ENCODE data around the gene ELAC1.

DNA sequence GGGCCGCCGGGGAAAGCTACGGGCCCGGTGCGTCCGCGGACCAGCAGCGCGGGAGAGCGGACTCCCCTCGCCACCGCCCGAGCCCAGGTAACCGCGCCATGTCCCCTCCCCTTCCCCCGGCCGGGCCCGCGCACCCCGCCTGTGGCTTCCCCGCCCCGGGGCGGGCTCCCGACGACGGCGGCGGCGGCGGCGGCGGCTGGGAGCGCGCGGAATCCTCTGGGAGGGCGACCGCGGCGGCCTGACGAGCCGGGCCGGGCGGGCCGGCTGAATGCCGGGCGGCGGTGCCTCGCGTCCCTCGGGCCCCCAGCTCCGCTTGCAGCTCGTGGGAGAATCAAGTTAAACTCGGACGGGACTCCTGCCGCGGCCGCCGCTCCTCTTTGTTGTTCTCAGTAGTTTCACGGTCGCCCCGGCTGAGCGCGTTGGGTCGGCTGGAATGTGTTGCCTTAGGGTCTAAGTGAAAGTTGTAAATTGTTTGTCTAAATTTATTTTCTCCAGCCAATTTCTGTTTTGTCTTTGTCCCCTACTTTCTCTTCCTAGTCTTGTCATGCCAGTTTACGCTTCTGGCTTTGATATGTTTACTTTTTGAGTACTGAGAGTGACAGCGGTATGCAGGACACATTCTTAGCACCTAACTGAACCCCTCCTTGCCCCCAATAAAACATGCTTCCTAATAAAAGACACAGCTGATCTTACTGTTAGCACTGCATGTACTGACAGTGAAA is 62.9 kb downstream of the ELAC1 start:
- no peak for TF ChIP-seq EZH2phosphoT487 (IDR thresholded peaks at IDR 0.05; ENCODE audit: unreplicated experiment)
- no peak for TF ChIP-seq POLR2AphosphoS5 (IDR thresholded peaks at IDR 0.05; ENCODE audit: low read depth)
- TF ChIP-seq, protein P1, sequence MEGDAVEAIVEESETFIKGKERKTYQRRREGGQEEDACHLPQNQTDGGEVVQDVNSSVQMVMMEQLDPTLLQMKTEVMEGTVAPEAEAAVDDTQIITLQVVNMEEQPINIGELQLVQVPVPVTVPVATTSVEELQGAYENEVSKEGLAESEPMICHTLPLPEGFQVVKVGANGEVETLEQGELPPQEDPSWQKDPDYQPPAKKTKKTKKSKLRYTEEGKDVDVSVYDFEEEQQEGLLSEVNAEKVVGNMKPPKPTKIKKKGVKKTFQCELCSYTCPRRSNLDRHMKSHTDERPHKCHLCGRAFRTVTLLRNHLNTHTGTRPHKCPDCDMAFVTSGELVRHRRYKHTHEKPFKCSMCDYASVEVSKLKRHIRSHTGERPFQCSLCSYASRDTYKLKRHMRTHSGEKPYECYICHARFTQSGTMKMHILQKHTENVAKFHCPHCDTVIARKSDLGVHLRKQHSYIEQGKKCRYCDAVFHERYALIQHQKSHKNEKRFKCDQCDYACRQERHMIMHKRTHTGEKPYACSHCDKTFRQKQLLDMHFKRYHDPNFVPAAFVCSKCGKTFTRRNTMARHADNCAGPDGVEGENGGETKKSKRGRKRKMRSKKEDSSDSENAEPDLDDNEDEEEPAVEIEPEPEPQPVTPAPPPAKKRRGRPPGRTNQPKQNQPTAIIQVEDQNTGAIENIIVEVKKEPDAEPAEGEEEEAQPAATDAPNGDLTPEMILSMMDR (conservative IDR thresholded peaks at IDR 0.05; ENCODE audit: low read depth in 2 of 2): no peak
- TF ChIP-seq JUNB (IDR thresholded peaks at IDR 0.05; ENCODE audit: unreplicated experiment): no peak
- no peak for TF ChIP-seq CREB1 (CRISPR knock-in tag; IDR thresholded peaks at IDR 0.05; ENCODE audit: low read depth)
- TF ChIP-seq STAT1 (IDR thresholded peaks at IDR 0.05; ENCODE audit: unreplicated experiment): no peak
- TF ChIP-seq, protein P2, sequence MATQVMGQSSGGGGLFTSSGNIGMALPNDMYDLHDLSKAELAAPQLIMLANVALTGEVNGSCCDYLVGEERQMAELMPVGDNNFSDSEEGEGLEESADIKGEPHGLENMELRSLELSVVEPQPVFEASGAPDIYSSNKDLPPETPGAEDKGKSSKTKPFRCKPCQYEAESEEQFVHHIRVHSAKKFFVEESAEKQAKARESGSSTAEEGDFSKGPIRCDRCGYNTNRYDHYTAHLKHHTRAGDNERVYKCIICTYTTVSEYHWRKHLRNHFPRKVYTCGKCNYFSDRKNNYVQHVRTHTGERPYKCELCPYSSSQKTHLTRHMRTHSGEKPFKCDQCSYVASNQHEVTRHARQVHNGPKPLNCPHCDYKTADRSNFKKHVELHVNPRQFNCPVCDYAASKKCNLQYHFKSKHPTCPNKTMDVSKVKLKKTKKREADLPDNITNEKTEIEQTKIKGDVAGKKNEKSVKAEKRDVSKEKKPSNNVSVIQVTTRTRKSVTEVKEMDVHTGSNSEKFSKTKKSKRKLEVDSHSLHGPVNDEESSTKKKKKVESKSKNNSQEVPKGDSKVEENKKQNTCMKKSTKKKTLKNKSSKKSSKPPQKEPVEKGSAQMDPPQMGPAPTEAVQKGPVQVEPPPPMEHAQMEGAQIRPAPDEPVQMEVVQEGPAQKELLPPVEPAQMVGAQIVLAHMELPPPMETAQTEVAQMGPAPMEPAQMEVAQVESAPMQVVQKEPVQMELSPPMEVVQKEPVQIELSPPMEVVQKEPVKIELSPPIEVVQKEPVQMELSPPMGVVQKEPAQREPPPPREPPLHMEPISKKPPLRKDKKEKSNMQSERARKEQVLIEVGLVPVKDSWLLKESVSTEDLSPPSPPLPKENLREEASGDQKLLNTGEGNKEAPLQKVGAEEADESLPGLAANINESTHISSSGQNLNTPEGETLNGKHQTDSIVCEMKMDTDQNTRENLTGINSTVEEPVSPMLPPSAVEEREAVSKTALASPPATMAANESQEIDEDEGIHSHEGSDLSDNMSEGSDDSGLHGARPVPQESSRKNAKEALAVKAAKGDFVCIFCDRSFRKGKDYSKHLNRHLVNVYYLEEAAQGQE (IDR thresholded peaks at IDR 0.05; ENCODE audit: unreplicated experiment): no peak
- no peak for TF ChIP-seq EZH2 (IDR thresholded peaks at IDR 0.05; ENCODE audit: low read depth, unreplicated experiment)
- TF ChIP-seq, protein P3, sequence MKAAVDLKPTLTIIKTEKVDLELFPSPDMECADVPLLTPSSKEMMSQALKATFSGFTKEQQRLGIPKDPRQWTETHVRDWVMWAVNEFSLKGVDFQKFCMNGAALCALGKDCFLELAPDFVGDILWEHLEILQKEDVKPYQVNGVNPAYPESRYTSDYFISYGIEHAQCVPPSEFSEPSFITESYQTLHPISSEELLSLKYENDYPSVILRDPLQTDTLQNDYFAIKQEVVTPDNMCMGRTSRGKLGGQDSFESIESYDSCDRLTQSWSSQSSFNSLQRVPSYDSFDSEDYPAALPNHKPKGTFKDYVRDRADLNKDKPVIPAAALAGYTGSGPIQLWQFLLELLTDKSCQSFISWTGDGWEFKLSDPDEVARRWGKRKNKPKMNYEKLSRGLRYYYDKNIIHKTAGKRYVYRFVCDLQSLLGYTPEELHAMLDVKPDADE (IDR thresholded peaks at IDR 0.05): no peak
- no peak for TF ChIP-seq ZNF331 (CRISPR knock-in tag; IDR thresholded peaks at IDR 0.05; ENCODE audit: low read depth)
- TF ChIP-seq NANOG (IDR thresholded peaks at IDR 0.05; ENCODE audit: borderline replicate concordance): no peak
